Mammary epithelial cell (primary cell): ENCODE measurements around the gene YPEL2.

Experiments
- EZH2 ChIP-seq: IDR thresholded peaks from 2 replicates; pipeline ENCODE4 v1.6.1; 2012; ENCODE audit warnings: low read length, inconsistent platforms, borderline replicate concordance
- TF ChIP-seq, protein P1 (sequence below), 2 donors: IDR thresholded peaks in 1 of 2; conservative IDR thresholded peaks in 1 of 2; 2 replicates each; pipeline ENCODE4 v1.5.1; 2011 to 2012; ENCODE audit warnings: inconsistent platforms in 2 of 2, low read length in 2 of 2, mild to moderate bottlenecking in 2 of 2, control low read depth in 1 of 2, low read depth in 1 of 2; ENCODE audit not compliant: insufficient read depth in 1 of 2; ENCODE audit errors: extremely low read depth in 1 of 2

DNA sequence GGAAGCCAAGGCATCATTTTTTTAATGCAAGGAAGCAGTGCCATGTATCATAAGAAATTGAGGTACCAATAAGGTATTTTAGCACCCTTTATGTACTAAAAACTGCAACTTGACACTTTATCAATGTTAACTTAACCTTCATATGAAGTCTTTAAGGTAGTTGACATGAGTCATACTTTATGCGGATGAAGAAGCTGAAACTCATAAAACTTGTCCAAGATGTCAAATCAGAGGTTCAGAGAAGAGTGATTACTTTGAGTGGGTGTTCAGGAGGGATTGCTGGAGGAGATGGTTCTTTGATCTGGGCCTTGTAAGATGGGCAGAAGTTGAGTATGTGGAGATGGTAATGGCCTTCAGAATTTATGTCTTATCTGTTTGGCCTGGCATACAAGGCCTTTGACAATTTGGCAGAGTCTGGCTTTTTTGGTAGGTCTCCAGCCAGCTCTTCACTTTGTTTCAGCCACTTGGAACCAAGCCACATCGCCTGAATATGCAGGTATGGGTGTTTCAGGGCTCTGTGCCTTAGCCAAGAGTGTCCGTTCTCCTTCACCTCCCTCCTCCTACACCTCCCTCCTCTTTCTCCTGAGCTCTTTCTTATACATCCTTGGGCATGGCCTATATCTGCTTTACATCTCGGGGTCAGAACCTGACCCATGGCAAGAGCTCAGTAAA lies 23.7 kb downstream of the YPEL2 start:
- TF ChIP-seq, protein P1, sequence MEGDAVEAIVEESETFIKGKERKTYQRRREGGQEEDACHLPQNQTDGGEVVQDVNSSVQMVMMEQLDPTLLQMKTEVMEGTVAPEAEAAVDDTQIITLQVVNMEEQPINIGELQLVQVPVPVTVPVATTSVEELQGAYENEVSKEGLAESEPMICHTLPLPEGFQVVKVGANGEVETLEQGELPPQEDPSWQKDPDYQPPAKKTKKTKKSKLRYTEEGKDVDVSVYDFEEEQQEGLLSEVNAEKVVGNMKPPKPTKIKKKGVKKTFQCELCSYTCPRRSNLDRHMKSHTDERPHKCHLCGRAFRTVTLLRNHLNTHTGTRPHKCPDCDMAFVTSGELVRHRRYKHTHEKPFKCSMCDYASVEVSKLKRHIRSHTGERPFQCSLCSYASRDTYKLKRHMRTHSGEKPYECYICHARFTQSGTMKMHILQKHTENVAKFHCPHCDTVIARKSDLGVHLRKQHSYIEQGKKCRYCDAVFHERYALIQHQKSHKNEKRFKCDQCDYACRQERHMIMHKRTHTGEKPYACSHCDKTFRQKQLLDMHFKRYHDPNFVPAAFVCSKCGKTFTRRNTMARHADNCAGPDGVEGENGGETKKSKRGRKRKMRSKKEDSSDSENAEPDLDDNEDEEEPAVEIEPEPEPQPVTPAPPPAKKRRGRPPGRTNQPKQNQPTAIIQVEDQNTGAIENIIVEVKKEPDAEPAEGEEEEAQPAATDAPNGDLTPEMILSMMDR (conservative IDR thresholded peaks at IDR 0.05 in 1 of 2, IDR thresholded peaks at IDR 0.05 in 1 of 2; ENCODE audit: extremely low read depth in 1 of 2, insufficient read depth in 1 of 2, low read depth in 1 of 2, low read length in 2 of 2), result no peak
- no peak for TF ChIP-seq EZH2
